Osteoblast (primary cell): ENCODE measurements around the gene NFIA. TPM values are rescaled to one million over a fixed set of nuclear protein-coding genes. Genes with fewer than 3 reads are reported as not detected.

Experiments used
- DNase-seq: peaks from one replicate; pipeline ENCODE4 v3.0.0; 2011; ENCODE audit warnings: low spot score, mixed read lengths; ENCODE audit not compliant: insufficient read length; ENCODE audit errors: missing footprints
- H2AFZ ChIP-seq: 2 replicates; pipeline ENCODE4 v1.6.0; 2011; ENCODE audit warnings: mild to moderate bottlenecking, low read length
- H3K27ac ChIP-seq: 2 replicates; pipeline ENCODE4 v1.5.1; 2011; ENCODE audit warnings: mild to moderate bottlenecking, low read depth, low read length, moderate library complexity
- H3K27me3 ChIP-seq: 2 replicates; pipeline ENCODE4 v1.6.0; 2012; ENCODE audit warnings: mild to moderate bottlenecking, control low read depth, inconsistent platforms, low read length, moderate library complexity; ENCODE audit not compliant: insufficient read depth
- H3K36me3 ChIP-seq: 2 replicates; pipeline ENCODE4 v1.5.1; 2011; ENCODE audit warnings: mild to moderate bottlenecking, low read length, control low read depth, moderate library complexity; ENCODE audit not compliant: insufficient read depth
- H3K4me1 ChIP-seq: 2 replicates; pipeline ENCODE4 v1.5.1; 2011; ENCODE audit warnings: mild to moderate bottlenecking, low read length, control low read depth, moderate library complexity; ENCODE audit not compliant: insufficient read depth
- H3K4me2 ChIP-seq: 2 replicates; pipeline ENCODE4 v1.6.0; 2011; ENCODE audit warnings: mild to moderate bottlenecking, low read length; ENCODE audit not compliant: insufficient read depth
- H3K4me3 ChIP-seq: fragments of 200-600 bp; sonication (generic); 3 replicates; pipeline ENCODE4 v1.5.1; 2012; ENCODE audit warnings: mild to moderate bottlenecking, low read length, inconsistent platforms; ENCODE audit not compliant: insufficient read depth
- H3K79me2 ChIP-seq: 2 replicates; pipeline ENCODE4 v1.6.0; 2012; ENCODE audit warnings: mild to moderate bottlenecking, low read length, control low read depth, inconsistent platforms; ENCODE audit not compliant: insufficient read depth
- H3K9me3 ChIP-seq: 2 replicates; pipeline ENCODE4 v1.5.1; 2011; ENCODE audit warnings: low read depth, low read length, control low read depth
- H4K20me1 ChIP-seq: 2 replicates; pipeline ENCODE4 v1.6.0; 2012; ENCODE audit warnings: mild to moderate bottlenecking, low read length, control low read depth; ENCODE audit not compliant: insufficient read depth
- total RNA-seq: library from RNA; depleted of rRNA; stranded (reverse); fragments of >200 nt; gene quantifications from 2 replicates; pipeline ENCODE4 v1.2.3, GENCODE V29; 2012
- TF ChIP-seq, protein P1 (sequence below): IDR thresholded peaks from 2 replicates; pipeline ENCODE4 v1.5.1; 2011; ENCODE audit warnings: mild to moderate bottlenecking, low read depth, low read length, moderate library complexity; ENCODE audit errors: extremely low read depth

The NFIA gene
- total RNA-seq, 1 donor, result 7.2 TPM

GRCh38 chr1:61046434-61046833 lies 35.9 kb upstream of the NFIA start:
- Histone ChIP-seq H3K4me3 (no peak overlapping the region), H3K27me3 (peaks cover 16% of the 10 kb centered on the region), H3K4me1 (no peaks in the 10 kb centered on the region), H4K20me1 (no peaks in the 10 kb centered on the region), H3K36me3 (no peaks in the 10 kb centered on the region), H3K4me2 (no peak overlapping the region), H2AFZ (no peak overlapping the region), H3K79me2 (no peaks in the 10 kb centered on the region), H3K9me3 (no peaks in the 10 kb centered on the region), H3K27ac (no peak overlapping the region)
- DNase-seq, result peak; percentile 4
- TF ChIP-seq, protein P1, sequence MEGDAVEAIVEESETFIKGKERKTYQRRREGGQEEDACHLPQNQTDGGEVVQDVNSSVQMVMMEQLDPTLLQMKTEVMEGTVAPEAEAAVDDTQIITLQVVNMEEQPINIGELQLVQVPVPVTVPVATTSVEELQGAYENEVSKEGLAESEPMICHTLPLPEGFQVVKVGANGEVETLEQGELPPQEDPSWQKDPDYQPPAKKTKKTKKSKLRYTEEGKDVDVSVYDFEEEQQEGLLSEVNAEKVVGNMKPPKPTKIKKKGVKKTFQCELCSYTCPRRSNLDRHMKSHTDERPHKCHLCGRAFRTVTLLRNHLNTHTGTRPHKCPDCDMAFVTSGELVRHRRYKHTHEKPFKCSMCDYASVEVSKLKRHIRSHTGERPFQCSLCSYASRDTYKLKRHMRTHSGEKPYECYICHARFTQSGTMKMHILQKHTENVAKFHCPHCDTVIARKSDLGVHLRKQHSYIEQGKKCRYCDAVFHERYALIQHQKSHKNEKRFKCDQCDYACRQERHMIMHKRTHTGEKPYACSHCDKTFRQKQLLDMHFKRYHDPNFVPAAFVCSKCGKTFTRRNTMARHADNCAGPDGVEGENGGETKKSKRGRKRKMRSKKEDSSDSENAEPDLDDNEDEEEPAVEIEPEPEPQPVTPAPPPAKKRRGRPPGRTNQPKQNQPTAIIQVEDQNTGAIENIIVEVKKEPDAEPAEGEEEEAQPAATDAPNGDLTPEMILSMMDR, result no peak

GRCh38 chr1:61047061-61047460 lies 35.3 kb upstream of the NFIA start:
- Histone ChIP-seq H3K79me2 (no peaks in the 10 kb centered on the region), H2AFZ (no peak overlapping the region), H4K20me1 (no peaks in the 10 kb centered on the region), H3K4me1 (no peaks in the 10 kb centered on the region), H3K27ac (no peak overlapping the region), H3K4me3 (no peak overlapping the region), H3K9me3 (no peaks in the 10 kb centered on the region), H3K27me3 (peaks cover 18% of the 10 kb centered on the region), H3K36me3 (no peaks in the 10 kb centered on the region), H3K4me2 (no peak overlapping the region)
- TF ChIP-seq, protein P1, result no peak
- no peak for DNase-seq

DNA sequence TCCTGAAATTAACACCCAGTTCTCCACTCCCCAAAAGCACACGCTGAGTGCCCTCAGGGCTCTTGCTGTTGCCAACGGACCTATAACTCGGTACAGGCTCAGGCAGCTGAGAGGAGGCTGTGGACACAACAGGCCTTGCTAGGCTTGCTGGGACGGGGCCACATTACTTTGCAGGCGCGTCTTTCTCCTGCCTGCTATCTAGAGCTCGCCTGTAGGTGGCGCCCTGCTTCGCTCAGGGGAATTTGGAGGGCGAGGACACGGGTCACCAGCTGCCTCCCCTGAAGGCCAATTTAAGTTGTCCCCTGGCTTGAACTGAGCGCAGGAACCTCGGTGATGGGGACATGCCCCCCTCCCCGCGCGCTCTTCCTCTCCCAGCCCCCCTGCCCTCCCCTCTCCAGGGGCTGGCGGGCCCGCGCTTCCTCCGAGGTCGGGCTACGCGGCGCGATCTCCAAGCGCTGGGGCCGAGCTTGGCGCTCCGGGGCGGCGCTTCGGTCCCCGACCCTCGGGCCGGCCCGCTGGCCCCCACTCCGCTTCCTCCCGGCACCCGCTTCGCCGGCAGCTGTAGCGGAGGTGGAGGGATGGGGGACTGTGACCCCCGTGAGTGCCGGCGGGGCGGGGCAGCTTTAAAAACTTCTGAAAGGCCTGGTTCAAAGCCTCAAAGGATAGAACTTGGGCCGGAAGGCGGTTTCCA lies 32.4 kb upstream of the NFIA start:
- H2AFZ ChIP-seq, result peak overlapping the region; percentile 81
- H3K36me3 ChIP-seq, result no peaks in the 10 kb centered on the region
- peak; percentile 98 for DNase-seq
- H3K4me3 ChIP-seq, result peak overlapping the region; percentile 87
- H3K4me2 ChIP-seq, result peak overlapping the region; percentile 77
- TF ChIP-seq, protein P1, result peak; percentile 90
- no peaks in the 10 kb centered on the region for H3K9me3 ChIP-seq
- no peaks in the 10 kb centered on the region for H3K4me1 ChIP-seq
- H3K79me2 ChIP-seq, result no peaks in the 10 kb centered on the region
- H3K27me3 ChIP-seq, result peaks cover 30% of the 10 kb centered on the region
- H3K27ac ChIP-seq, result peak overlapping the region; percentile 8
- no peaks in the 10 kb centered on the region for H4K20me1 ChIP-seq

DNA sequence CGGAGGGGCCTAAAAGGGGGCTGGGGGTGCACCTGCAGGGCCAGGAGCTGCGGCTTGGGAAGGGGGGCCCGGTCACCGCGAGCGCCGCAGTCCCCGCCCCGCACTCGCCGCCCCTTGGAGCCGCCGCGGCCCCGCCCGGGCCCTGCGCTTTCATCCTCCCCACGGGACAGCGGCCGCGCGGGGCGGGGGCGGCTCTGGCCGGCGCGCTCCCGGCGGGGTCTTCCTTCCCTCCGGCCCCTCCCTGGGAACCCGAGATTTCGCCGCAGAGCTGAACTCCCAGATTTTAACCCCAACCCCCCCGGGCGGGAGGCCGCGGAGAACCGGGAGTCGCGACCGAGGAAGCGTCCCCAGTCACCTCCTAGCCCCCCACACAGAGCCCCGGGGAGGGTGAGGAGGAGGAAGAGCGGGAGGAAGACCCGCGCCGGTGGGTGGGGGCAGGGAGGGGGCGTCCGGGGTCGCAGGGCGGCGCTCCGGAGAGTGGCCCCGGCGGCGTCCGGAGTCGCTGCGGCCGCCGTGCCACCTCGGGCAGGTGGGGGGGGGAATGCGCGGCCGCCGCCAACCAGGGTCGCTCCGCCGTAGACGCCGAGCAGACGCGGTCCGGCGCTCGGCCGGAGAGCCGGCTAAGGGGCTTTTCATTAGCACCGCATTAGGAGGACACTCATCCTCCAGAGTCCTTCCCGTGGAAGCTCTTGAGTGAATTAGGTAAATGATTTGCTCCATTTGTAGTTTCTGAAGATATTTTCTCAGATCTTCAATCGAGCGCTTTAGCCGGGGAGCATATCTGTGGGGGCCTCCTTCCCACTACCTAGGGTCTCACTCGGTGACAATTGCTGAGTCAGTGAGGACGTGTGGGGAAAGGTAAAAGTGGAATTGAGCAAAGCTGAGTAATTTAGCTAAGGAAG lies 31.6 kb upstream of the NFIA start:
- Histone ChIP-seq H3K36me3 (no peaks in the 10 kb centered on the region), H3K4me1 (no peaks in the 10 kb centered on the region), H3K4me2 (peak overlapping the region; percentile 77), H2AFZ (peak overlapping the region; percentile 81), H4K20me1 (no peaks in the 10 kb centered on the region), H3K4me3 (peak overlapping the region; percentile 87), H3K9me3 (no peaks in the 10 kb centered on the region), H3K27ac (peak overlapping the region; percentile 8), H3K79me2 (no peaks in the 10 kb centered on the region), H3K27me3 (peaks cover 30% of the 10 kb centered on the region)
- peak; percentile 93 for DNase-seq
- TF ChIP-seq, protein P1, result no peak
